Stimulated activated CD8-positive, alpha-beta memory T cell treated with anti-CD3 and anti-CD28 coated beads, Interleukin-7, amount 100 ng/mL, for 4 hours (primary cell): ENCODE data around the gene TLE7.

Experiments used
- DNase-seq, 2 donors: peaks; one replicate each; pipeline ENCODE4 v3.0.0-alpha.2; 2020; ENCODE audit warnings: low read depth in 2 of 2

Gene TLE7

GRCh38 chr16:71448274-71448866 lies 6.5 kb upstream of the TLE7 start:
- DNase-seq, result no peak

- DNase-seq, result no peak
These were observed 1.9 kb upstream of the TLE7 start for GRCh38 chr16:71443714-71444113.

GRCh38 chr16:71441348-71442050 lies 355 bp downstream of the TLE7 start:
- DNase-seq, result no peak

GRCh38 chr16:71440669-71441347 lies 1.0 kb downstream of the TLE7 start:
- no peak for DNase-seq

GRCh38 chr16:71439523-71439922 lies 2.3 kb downstream of the TLE7 start:
- DNase-seq, result no peak

- no peak for DNase-seq
These were observed 5.4 kb downstream of the TLE7 start for GRCh38 chr16:71436473-71436872.

- no peak for DNase-seq
These were observed 8.9 kb downstream of the TLE7 start for GRCh38 chr16:71432906-71433305.

- no peak for DNase-seq
These were observed 9.9 kb downstream of the TLE7 start for GRCh38 chr16:71431991-71432390.

GRCh38 chr16:71431176-71431575 lies 10.7 kb downstream of the TLE7 start:
- DNase-seq, result no peak

GRCh38 chr16:71430744-71431143 lies 11.1 kb downstream of the TLE7 start:
- no peak for DNase-seq

- no peak for DNase-seq
These were observed 12.3 kb downstream of the TLE7 start for GRCh38 chr16:71429581-71429980.

- no peak for DNase-seq
These were observed 13.0 kb downstream of the TLE7 start for GRCh38 chr16:71428883-71429282.

GRCh38 chr16:71428385-71428784 lies 13.5 kb downstream of the TLE7 start:
- no peak for DNase-seq

- no peak for DNase-seq
These were observed 14.8 kb downstream of the TLE7 start for GRCh38 chr16:71426880-71427615.

GRCh38 chr16:71426069-71426879 lies 15.6 kb downstream of the TLE7 start:
- no peak for DNase-seq

- DNase-seq, result no peak
These were observed 16.1 kb downstream of the TLE7 start for GRCh38 chr16:71425746-71426068.

GRCh38 chr16:71424626-71425025 lies 17.2 kb downstream of the TLE7 start:
- DNase-seq, result no peak

- no peak for DNase-seq
These were observed 18.0 kb downstream of the TLE7 start for GRCh38 chr16:71423865-71424264.

- no peak for DNase-seq
These were observed 18.8 kb downstream of the TLE7 start for GRCh38 chr16:71423016-71423415.

- no peak for DNase-seq
These were observed 19.9 kb downstream of the TLE7 start for GRCh38 chr16:71421911-71422310.

GRCh38 chr16:71414038-71414437 lies 27.8 kb downstream of the TLE7 start:
- DNase-seq, result no peak

- DNase-seq, result no peak
These were observed 28.5 kb downstream of the TLE7 start for GRCh38 chr16:71413341-71413740.
